Neural progenitor cell (in vitro differentiated cells): ENCODE results near the gene NDUFS4. TPM values are rescaled to one million over a fixed set of nuclear protein-coding genes. Genes with fewer than 3 reads are reported as not detected.

Experiments
- DNase-seq: peaks from one replicate; pipeline ENCODE4 v3.0.0-alpha.2; 2016; ENCODE audit warnings: low spot score
- H2AFZ ChIP-seq: fragments of 200-600 bp; sonication (generic); replicated peaks from 2 replicates; pipeline ENCODE4 v1.6.1; 2016; ENCODE audit warnings: antibody characterized with exemption
- H3F3A ChIP-seq: fragments of 200-600 bp; sonication (generic); 2 replicates; pipeline ENCODE4 v1.6.1; 2016; ENCODE audit warnings: antibody characterized with exemption, low read depth
- H3K27ac ChIP-seq: fragments of 200-600 bp; sonication (generic); 2 replicates; pipeline ENCODE4 v1.5.1; 2016; ENCODE audit warnings: mild to moderate bottlenecking
- H3K27me3 ChIP-seq: fragments of 200-600 bp; sonication (generic); 2 replicates; pipeline ENCODE4 v1.6.1; 2016; ENCODE audit warnings: mild to moderate bottlenecking, moderate library complexity
- H3K36me3 ChIP-seq: fragments of 200-600 bp; sonication (generic); 2 replicates; pipeline ENCODE4 v1.5.1; 2016
- H3K4me1 ChIP-seq: fragments of 200-600 bp; sonication (generic); 2 replicates; pipeline ENCODE4 v1.6.1; 2016; ENCODE audit warnings: mixed run types
- H3K4me2 ChIP-seq: fragments of 200-600 bp; sonication (generic); 2 replicates; pipeline ENCODE4 v1.6.1; 2016
- H3K4me3 ChIP-seq: fragments of 200-600 bp; sonication (generic); 2 replicates; pipeline ENCODE4 v1.5.1; 2016
- H3K79me2 ChIP-seq: fragments of 200-600 bp; sonication (generic); 2 replicates; pipeline ENCODE4 v1.6.1; 2016; ENCODE audit warnings: low read depth
- H3K9ac ChIP-seq: fragments of 200-600 bp; sonication (generic); 2 replicates; pipeline ENCODE4 v1.6.1; 2016
- H3K9me3 ChIP-seq: fragments of 200-600 bp; sonication (generic); 2 replicates; pipeline ENCODE4 v1.5.1; 2016; ENCODE audit warnings: low read depth
- H4K20me1 ChIP-seq: fragments of 200-600 bp; sonication (generic); 2 replicates; pipeline ENCODE4 v1.6.1; 2016; ENCODE audit warnings: low read depth
- H3K27ac Mint-ChIP-seq: 3 replicates; pipeline ENCODE4 v1.8.0; 2021; ENCODE audit warnings: mixed read lengths
- H3K27me3 Mint-ChIP-seq: 2 replicates; pipeline ENCODE4 v1.8.0; 2022; ENCODE audit warnings: low read depth, mild to moderate bottlenecking, inconsistent platforms, moderate library complexity, mixed read lengths; ENCODE audit not compliant: insufficient read depth
- H3K36me3 Mint-ChIP-seq: 3 replicates; pipeline ENCODE4 v1.8.0; 2021; ENCODE audit warnings: mixed read lengths
- H3K4me1 Mint-ChIP-seq: 3 replicates; pipeline ENCODE4 v1.8.0; 2021; ENCODE audit warnings: mixed read lengths
- H3K4me3 Mint-ChIP-seq: 3 replicates; pipeline ENCODE4 v1.8.0; 2021; ENCODE audit warnings: mild to moderate bottlenecking, moderate library complexity, mixed read lengths
- H3K9me3 Mint-ChIP-seq: 3 replicates; pipeline ENCODE4 v1.8.0; 2020; ENCODE audit warnings: mixed read lengths
- CTCF ChIP-seq: fragments of 200-600 bp; sonication (generic); IDR thresholded peaks from 2 replicates; pipeline ENCODE4 v1.5.1; 2017; ENCODE audit warnings: antibody characterized with exemption, mild to moderate bottlenecking
- EZH2 ChIP-seq: fragments of 200-600 bp; sonication (generic); IDR thresholded peaks from 2 replicates; pipeline ENCODE4 v1.6.1; 2017; ENCODE audit warnings: antibody characterized with exemption, mild to moderate bottlenecking, moderate library complexity
- EZH2phosphoT487 ChIP-seq: fragments of 200-600 bp; sonication (generic); IDR thresholded peaks from 2 replicates; pipeline ENCODE4 v1.6.1; 2017; ENCODE audit warnings: antibody characterized with exemption
- total RNA-seq: library from RNA; depleted of rRNA; stranded (reverse); fragments of >200 nt; gene quantifications from 2 replicates; pipeline ENCODE4 v1.2.3, GENCODE V29; 2015; ENCODE audit warnings: low replicate concordance

The NDUFS4 gene
- total RNA-seq, 1 donor from 2014 or later, result 183 TPM

- Mint-ChIP-seq H3K27me3 (no peaks in the 10 kb centered on the region), H3K36me3 (peaks cover 40% of the 10 kb centered on the region), H3K27ac (no peak overlapping the region), H3K9me3 (peaks cover 34% of the 10 kb centered on the region), H3K4me1 (no peaks in the 10 kb centered on the region), H3K4me3 (no peak overlapping the region)
- H3K27ac ChIP-seq, result peak overlapping the region; percentile 0
- H2AFZ ChIP-seq, result no peak overlapping the region
- H3K4me1 ChIP-seq, result peaks cover 12% of the 10 kb centered on the region
- H3K27me3 ChIP-seq, result no peaks in the 10 kb centered on the region
- H3F3A ChIP-seq, result no peaks in the 10 kb centered on the region
- H3K4me2 ChIP-seq, result no peak overlapping the region
- H3K9me3 ChIP-seq, result no peaks in the 10 kb centered on the region
- peaks cover 100% of the 10 kb centered on the region for H3K79me2 ChIP-seq
- TF ChIP-seq EZH2phosphoT487 (no peak), CTCF (no peak), EZH2 (no peak)
- no peak overlapping the region for H3K4me3 ChIP-seq
- H4K20me1 ChIP-seq, result peaks cover 3% of the 10 kb centered on the region
- no peak overlapping the region for H3K9ac ChIP-seq
- DNase-seq, result no peak
- no peaks in the 10 kb centered on the region for H3K36me3 ChIP-seq
These were observed 8.4 kb downstream of the NDUFS4 start for GRCh38 chr5:53568871-53569270.

GRCh38 chr5:53569453-53569852 is 9.0 kb downstream of the NDUFS4 start:
- Mint-ChIP-seq H3K27me3 (no peaks in the 10 kb centered on the region), H3K4me1 (no peaks in the 10 kb centered on the region), H3K4me3 (no peak overlapping the region), H3K36me3 (peaks cover 39% of the 10 kb centered on the region), H3K27ac (no peak overlapping the region), H3K9me3 (peaks cover 39% of the 10 kb centered on the region)
- H3K27me3 ChIP-seq, result no peaks in the 10 kb centered on the region
- H2AFZ ChIP-seq, result no peak overlapping the region
- H3F3A ChIP-seq, result no peaks in the 10 kb centered on the region
- no peaks in the 10 kb centered on the region for H3K36me3 ChIP-seq
- peaks cover 3% of the 10 kb centered on the region for H4K20me1 ChIP-seq
- no peak overlapping the region for H3K4me2 ChIP-seq
- DNase-seq, result no peak
- H3K4me3 ChIP-seq, result no peak overlapping the region
- TF ChIP-seq CTCF (no peak), EZH2phosphoT487 (no peak), EZH2 (no peak)
- H3K9ac ChIP-seq, result no peak overlapping the region
- peaks cover 14% of the 10 kb centered on the region for H3K4me1 ChIP-seq
- H3K9me3 ChIP-seq, result no peaks in the 10 kb centered on the region
- H3K27ac ChIP-seq, result no peak overlapping the region
- peaks cover 100% of the 10 kb centered on the region for H3K79me2 ChIP-seq

- Histone ChIP-seq H3K79me2 (peaks cover 100% of the 10 kb centered on the region), H3K27ac (no peak overlapping the region), H3K4me2 (no peak overlapping the region), H2AFZ (no peak overlapping the region), H3K4me3 (no peak overlapping the region), H3K4me1 (peaks cover 22% of the 10 kb centered on the region), H3K36me3 (no peaks in the 10 kb centered on the region), H3K27me3 (no peaks in the 10 kb centered on the region), H3K9ac (no peak overlapping the region), H4K20me1 (peaks cover 3% of the 10 kb centered on the region), H3F3A (no peaks in the 10 kb centered on the region), H3K9me3 (no peaks in the 10 kb centered on the region)
- no peak overlapping the region for H3K27ac Mint-ChIP-seq
- no peak for TF ChIP-seq CTCF
- no peak for TF ChIP-seq EZH2
- TF ChIP-seq EZH2phosphoT487, result no peak
- DNase-seq, result no peak
- peaks cover 49% of the 10 kb centered on the region for H3K9me3 Mint-ChIP-seq
- H3K4me3 Mint-ChIP-seq, result no peak overlapping the region
- no peaks in the 10 kb centered on the region for H3K27me3 Mint-ChIP-seq
- no peaks in the 10 kb centered on the region for H3K4me1 Mint-ChIP-seq
- peaks cover 37% of the 10 kb centered on the region for H3K36me3 Mint-ChIP-seq
These were observed 11.0 kb downstream of the NDUFS4 start for GRCh38 chr5:53571403-53571802.
